Gastroesophageal sphincter (tissue), 4 donors: ENCODE results near the gene ANKRD1. TPM values are rescaled to one million over a fixed set of nuclear protein-coding genes. Genes with fewer than 3 reads are reported as not detected.

Source experiments
- ATAC-seq: fragments of 150-250 bp; one replicate; pipeline ENCODE4 v1.9.1; 2016; ENCODE audit warnings: mild to moderate bottlenecking, moderate library complexity
- H3K27ac ChIP-seq, 4 donors: fragments of 200-600 bp; sonication (generic) in 3 of 4; 1 replicate in 3 of 4; 2 replicates in 1 of 4; pipeline ENCODE4 v1.5.1; 2016 to 2019
- H3K27me3 ChIP-seq: fragments of 200-600 bp; sonication (generic); one replicate; pipeline ENCODE4 v1.5.1; 2019
- H3K36me3 ChIP-seq, 2 donors: fragments of 200-600 bp; sonication (generic); one replicate each; pipeline ENCODE4 v1.5.1; 2019; ENCODE audit warnings: control low read depth in 1 of 2
- H3K4me1 ChIP-seq, 3 donors: fragments of 200-600 bp; sonication (generic); 1 replicate in 2 of 3; 2 replicates in 1 of 3; pipeline ENCODE4 v1.5.1; 2016 to 2019; ENCODE audit warnings: control low read depth in 2 of 3
- H3K4me3 ChIP-seq, 2 donors: fragments of 200-600 bp; sonication (generic); one replicate each; pipeline ENCODE4 v1.5.1; 2019; ENCODE audit warnings: mild to moderate bottlenecking in 1 of 2, moderate library complexity in 1 of 2
- H3K9me3 ChIP-seq, 3 donors: fragments of 200-600 bp; sonication (generic); one replicate each; pipeline ENCODE4 v1.5.1; 2017 to 2019; ENCODE audit warnings: control low read depth in 2 of 3
- EP300 ChIP-seq: sonication (generic); formaldehyde crosslinking; IDR thresholded peaks from one replicate; pipeline ENCODE4 v1.6.1; 2017; ENCODE audit warnings: antibody characterized with exemption, mild to moderate bottlenecking
- POLR2A ChIP-seq, 2 donors: fragments of 450-650 bp; IDR thresholded peaks; one replicate each; pipeline ENCODE4 v1.6.1; 2017; ENCODE audit warnings: antibody characterized with exemption in 2 of 2, mild to moderate bottlenecking in 2 of 2, moderate library complexity in 1 of 2
- POLR2AphosphoS5 ChIP-seq: sonication (generic); formaldehyde crosslinking; IDR thresholded peaks from one replicate; pipeline ENCODE4 v1.6.1; 2017; ENCODE audit warnings: antibody characterized with exemption
- WGBS, 2 donors: methylation state at CpG; one replicate each; pipeline ENCODE4 v1.1.5; 2018; ENCODE audit warnings: low coverage in 1 of 2; 5-methylcytosine and 5-hydroxymethylcytosine counted together
- total RNA-seq, 4 donors: library from RNA; depleted of rRNA; stranded (reverse); fragments of >200 nt; gene quantifications; one replicate each; pipeline ENCODE4 v1.1.0, GENCODE V29; 2016
- TF ChIP-seq, protein P1 (sequence below), 4 experiments: fragments of 200-600 bp in 2 of 4; fragments of 450-650 bp in 2 of 4; sonication (generic) in 1 of 4; IDR thresholded peaks; one replicate each; pipeline ENCODE4 v1.5.1; 2017 to 2019; ENCODE audit warnings: antibody characterized with exemption in 4 of 4, mild to moderate bottlenecking in 2 of 4, moderate library complexity in 2 of 4

Gene ANKRD1
- total RNA-seq, 4 donors from 2014 or later = not detected

DNA sequence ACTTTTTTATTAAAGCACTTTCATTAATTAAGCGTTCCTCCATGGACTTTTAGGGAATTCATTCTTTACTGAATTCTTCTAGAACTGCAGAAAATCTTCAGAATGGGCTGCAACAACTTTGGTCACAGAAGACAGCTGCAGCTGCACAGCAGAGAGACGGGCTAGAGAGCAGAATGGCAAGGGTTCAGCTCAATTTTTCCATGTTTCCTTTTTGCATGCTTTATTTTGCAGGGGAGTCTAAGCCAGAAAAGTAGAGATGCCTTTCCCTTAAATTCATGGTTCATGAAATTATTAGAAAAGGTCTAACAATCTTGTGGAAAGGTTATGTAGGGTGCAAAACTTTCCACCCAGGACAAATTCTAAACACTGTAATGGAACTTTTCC lies 15.4 kb upstream of the ANKRD1 start:
- Histone ChIP-seq H3K4me1 (peaks cover 0 to 7% (median 3%) of the 10 kb centered on the region in 3 donors), H3K36me3 (no peaks in the 10 kb centered on the region), H3K4me3 (no peak overlapping the region), H3K9me3 (no peaks in the 10 kb centered on the region), H3K27ac (no peak overlapping the region), H3K27me3 (no peaks in the 10 kb centered on the region)
- 43 to 65% methylated on average over 2 of the region's 2 CpGs for WGBS, 2 donors
- TF ChIP-seq POLR2AphosphoS5 = no peak
- no peak for ATAC-seq

GRCh38 chr10:90935581-90936275 lies 14.8 kb upstream of the ANKRD1 start:
- Histone ChIP-seq H3K4me3 (no peak overlapping the region), H3K4me1 (peaks cover 0 to 10% (median 3%) of the 10 kb centered on the region in 3 donors), H3K27ac (no peak overlapping the region), H3K27me3 (no peaks in the 10 kb centered on the region), H3K9me3 (no peaks in the 10 kb centered on the region), H3K36me3 (no peaks in the 10 kb centered on the region)
- ATAC-seq = no peak
- TF ChIP-seq POLR2A (IDR thresholded peaks at IDR 0.05) (no peak), EP300 (no peak), POLR2AphosphoS5 (no peak)
- TF ChIP-seq, protein P1, sequence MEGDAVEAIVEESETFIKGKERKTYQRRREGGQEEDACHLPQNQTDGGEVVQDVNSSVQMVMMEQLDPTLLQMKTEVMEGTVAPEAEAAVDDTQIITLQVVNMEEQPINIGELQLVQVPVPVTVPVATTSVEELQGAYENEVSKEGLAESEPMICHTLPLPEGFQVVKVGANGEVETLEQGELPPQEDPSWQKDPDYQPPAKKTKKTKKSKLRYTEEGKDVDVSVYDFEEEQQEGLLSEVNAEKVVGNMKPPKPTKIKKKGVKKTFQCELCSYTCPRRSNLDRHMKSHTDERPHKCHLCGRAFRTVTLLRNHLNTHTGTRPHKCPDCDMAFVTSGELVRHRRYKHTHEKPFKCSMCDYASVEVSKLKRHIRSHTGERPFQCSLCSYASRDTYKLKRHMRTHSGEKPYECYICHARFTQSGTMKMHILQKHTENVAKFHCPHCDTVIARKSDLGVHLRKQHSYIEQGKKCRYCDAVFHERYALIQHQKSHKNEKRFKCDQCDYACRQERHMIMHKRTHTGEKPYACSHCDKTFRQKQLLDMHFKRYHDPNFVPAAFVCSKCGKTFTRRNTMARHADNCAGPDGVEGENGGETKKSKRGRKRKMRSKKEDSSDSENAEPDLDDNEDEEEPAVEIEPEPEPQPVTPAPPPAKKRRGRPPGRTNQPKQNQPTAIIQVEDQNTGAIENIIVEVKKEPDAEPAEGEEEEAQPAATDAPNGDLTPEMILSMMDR (IDR thresholded peaks at IDR 0.05) = no peak
- 40 to 67% methylated on average over 2 to 3 of the region's 5 CpGs for WGBS, 2 donors

GRCh38 chr10:90930971-90931871 lies 10.3 kb upstream of the ANKRD1 start:
- peak; percentile 46 for ATAC-seq
- 43 to 53% methylated on average over 5 of the region's 6 CpGs for WGBS, 2 donors
- H3K27ac ChIP-seq = peak overlapping the region in 3 of 4 donors; percentile 2 to 60 (median 50)
- H3K27me3 ChIP-seq = peaks cover 4% of the 10 kb centered on the region
- TF ChIP-seq POLR2A (IDR thresholded peaks at IDR 0.05) (no peak), EP300 (no peak), POLR2AphosphoS5 (no peak)
- TF ChIP-seq, protein P1 (IDR thresholded peaks at IDR 0.05) = no peak
- no peak overlapping the region for H3K4me3 ChIP-seq
- H3K9me3 ChIP-seq = no peaks in the 10 kb centered on the region
- no peaks in the 10 kb centered on the region for H3K36me3 ChIP-seq
- peaks cover 0 to 21% (median 10%) of the 10 kb centered on the region in 3 donors for H3K4me1 ChIP-seq

DNA sequence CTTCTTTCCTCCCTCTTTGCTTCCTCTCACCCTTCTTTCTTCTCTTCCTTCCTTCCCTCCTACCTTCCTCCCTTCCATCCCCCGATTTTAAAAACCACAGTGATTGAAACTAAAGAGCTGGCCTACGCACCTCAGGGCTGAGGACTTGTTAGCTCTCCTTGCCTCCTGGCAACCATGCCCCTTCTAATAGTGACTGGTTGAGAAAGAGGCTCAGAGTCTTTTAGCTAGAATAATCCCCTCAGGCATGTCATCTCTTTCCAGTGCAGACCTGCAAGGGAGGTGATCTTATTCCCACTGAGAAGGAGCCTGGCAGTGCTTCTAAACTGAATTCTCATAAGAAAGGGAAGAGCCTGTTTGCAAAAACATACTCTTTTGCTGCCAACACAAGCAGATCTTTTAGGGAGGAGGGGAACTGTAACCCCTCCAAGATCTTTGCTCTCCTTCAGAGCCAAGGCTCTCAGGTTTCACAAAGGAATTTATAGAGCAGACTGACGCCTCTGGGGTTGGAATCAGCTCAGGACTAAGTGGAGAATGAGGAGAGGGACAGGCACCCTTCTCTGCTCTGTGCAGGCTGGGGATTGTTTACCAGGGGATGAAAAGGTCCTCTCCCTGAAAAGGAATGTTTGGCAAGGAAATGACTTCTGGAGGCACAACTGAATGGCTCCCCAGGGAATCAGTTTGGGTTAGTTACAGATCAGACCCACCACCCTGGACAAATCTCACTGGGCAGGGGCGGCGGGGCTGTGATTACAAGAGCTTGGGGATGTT lies 9.4 kb upstream of the ANKRD1 start:
- peak; percentile 49 for ATAC-seq
- WGBS, 2 donors = 36 to 49% methylated on average over 3 of the region's 5 CpGs
- peak overlapping the region in 3 of 4 donors; percentile 2 to 60 (median 50) for H3K27ac ChIP-seq

More for the DNA sequence above, 9.4 kb upstream of the ANKRD1 start:
- Histone ChIP-seq H3K36me3 (no peaks in the 10 kb centered on the region), H3K4me3 (no peak overlapping the region), H3K9me3 (no peaks in the 10 kb centered on the region), H3K27me3 (peaks cover 10% of the 10 kb centered on the region), H3K4me1 (peaks cover 0 to 15% (median 8%) of the 10 kb centered on the region in 3 donors)
- TF ChIP-seq, protein P1 (IDR thresholded peaks at IDR 0.05) = no peak
- TF ChIP-seq EP300 (no peak), POLR2AphosphoS5 (no peak), POLR2A (IDR thresholded peaks at IDR 0.05) (no peak)
